Activated CD8-positive, alpha-beta T cell treated with anti-CD3 and anti-CD28 coated beads, Interleukin-2, amount 10 ng/mL, durations not matched to agents 7 days and 5 days (primary cell): ENCODE results near the gene YY1AP1. TPM values are rescaled to one million over a fixed set of nuclear protein-coding genes. Genes with fewer than 3 reads are reported as not detected.
A peak's percentile ranks its signal among the peaks of the same experiment; 100 is the strongest.
"Not testable (repeated sequence)": the region's sequence is repeated elsewhere in the genome, so short reads cannot be mapped to it uniquely, and the experiment has no call there.

Source experiments
- ATAC-seq: fragments of 150-1000 bp; cut with Tn5 transposase; one replicate; pipeline ENCODE4 v1.10.0; 2021; ENCODE audit warnings: moderate library complexity
- CTCF ChIA-PET: fragments of 350-600 bp; sonication (Branson Sonifier 250); formaldehyde crosslinking; loops from one replicate; lab custom pipeline; 2021; ENCODE audit warnings: antibody characterized with exemption; lab: Charles Lee
- POLR2A ChIA-PET: fragments of 350-600 bp; sonication (Branson Sonifier 250); formaldehyde crosslinking; loops from one replicate; lab custom pipeline; 2021; ENCODE audit warnings: antibody characterized with exemption; lab: Charles Lee
- DNase-seq: peaks from one replicate; pipeline ENCODE4 v3.0.0-alpha.2; 2020
- H3K27ac Mint-ChIP-seq: one replicate; pipeline ENCODE4 v1.8.0; 2021; ENCODE audit warnings: mild to moderate bottlenecking, mixed read lengths
- H3K27me3 Mint-ChIP-seq: one replicate; pipeline ENCODE4 v1.8.0; 2021; ENCODE audit warnings: low read depth, mixed read lengths
- H3K36me3 Mint-ChIP-seq: one replicate; pipeline ENCODE4 v1.8.0; 2021; ENCODE audit warnings: low read depth, mixed read lengths
- H3K4me1 Mint-ChIP-seq: one replicate; pipeline ENCODE4 v1.8.0; 2021; ENCODE audit warnings: low read depth, mixed read lengths
- H3K4me3 Mint-ChIP-seq: one replicate; pipeline ENCODE4 v1.8.0; 2021; ENCODE audit warnings: mild to moderate bottlenecking, mixed read lengths
- H3K9me3 Mint-ChIP-seq: one replicate; pipeline ENCODE4 v1.8.0; 2022; ENCODE audit warnings: mixed read lengths; ENCODE audit not compliant: insufficient read depth
- total RNA-seq, 2 experiments: library from RNA; stranded (reverse); gene quantifications; one replicate each; pipeline ENCODE4 v1.2.3, GENCODE V29; 2021

Gene YY1AP1
- total RNA-seq, 2 experiments from 2014 or later, result 63.8 to 68.9 TPM

GRCh38 chr1:155642559-155643180 lies 45.9 kb downstream of the YY1AP1 start:
- DNase-seq, H3K27me3 Mint-ChIP-seq, POLR2A ChIA-PET, CTCF ChIA-PET, H3K27ac Mint-ChIP-seq, H3K4me3 Mint-ChIP-seq, H3K4me1 Mint-ChIP-seq, ATAC-seq: not testable (repeated sequence)
- peaks cover 18% of the 10 kb centered on the region for H3K36me3 Mint-ChIP-seq
- peaks cover 25% of the 10 kb centered on the region for H3K9me3 Mint-ChIP-seq

- H3K9me3 Mint-ChIP-seq, result peaks cover 25% of the 10 kb centered on the region
- no peak for ATAC-seq
- DNase-seq, result no peak
- no peak overlapping the region for H3K27ac Mint-ChIP-seq
- peaks cover 22% of the 10 kb centered on the region for H3K36me3 Mint-ChIP-seq
- H3K4me3 Mint-ChIP-seq, result no peak overlapping the region
- CTCF ChIA-PET, result interaction anchor here (0.8 kb wide), 2 partner anchors 31 to 390 kb away, joined by 3 read pairs; partner anchors contain the start of gene MSTO1
- peaks cover 2% of the 10 kb centered on the region for H3K27me3 Mint-ChIP-seq
- peaks cover 22% of the 10 kb centered on the region for H3K4me1 Mint-ChIP-seq
- POLR2A ChIA-PET, result no interaction called here
Observed at GRCh38 chr1:155640367-155640766, 48.2 kb downstream of the YY1AP1 start.

GRCh38 chr1:155636397-155637153 lies 52.0 kb downstream of the YY1AP1 start:
- ChIA-PET CTCF (no interaction called here), POLR2A (no interaction called here)
- Mint-ChIP-seq H3K36me3 (peaks cover 7% of the 10 kb centered on the region), H3K4me1 (peaks cover 22% of the 10 kb centered on the region), H3K9me3 (peaks cover 4% of the 10 kb centered on the region), H3K27ac (peak overlapping the region; percentile 93), H3K27me3 (no peaks in the 10 kb centered on the region), H3K4me3 (peak overlapping the region; percentile 98)
- ATAC-seq (peak; percentile 29), DNase-seq (no peak)

- H3K27ac Mint-ChIP-seq, H3K4me3 Mint-ChIP-seq, H3K9me3 Mint-ChIP-seq, ATAC-seq, DNase-seq, H3K36me3 Mint-ChIP-seq, CTCF ChIA-PET, H3K4me1 Mint-ChIP-seq, POLR2A ChIA-PET, H3K27me3 Mint-ChIP-seq: not testable (repeated sequence)
Observed at GRCh38 chr1:155626428-155626827, 62.1 kb downstream of the YY1AP1 start.

GRCh38 chr1:155623357-155623756 lies 65.2 kb downstream of the YY1AP1 start:
- no peak for ATAC-seq
- no peaks in the 10 kb centered on the region for H3K27me3 Mint-ChIP-seq
- peaks cover 1% of the 10 kb centered on the region for H3K4me1 Mint-ChIP-seq
- no peak overlapping the region for H3K27ac Mint-ChIP-seq
- H3K9me3 Mint-ChIP-seq, result no peaks in the 10 kb centered on the region
- CTCF ChIA-PET, result no interaction called here
- POLR2A ChIA-PET, result no interaction called here
- no peak overlapping the region for H3K4me3 Mint-ChIP-seq
- no peak for DNase-seq
- H3K36me3 Mint-ChIP-seq, result peaks cover 4% of the 10 kb centered on the region

GRCh38 chr1:155622191-155622590 lies 66.4 kb downstream of the YY1AP1 start:
- no peaks in the 10 kb centered on the region for H3K27me3 Mint-ChIP-seq

GRCh38 chr1:155613226-155613625 lies 75.3 kb downstream of the YY1AP1 start:
- CTCF ChIA-PET, H3K4me3 Mint-ChIP-seq, H3K27ac Mint-ChIP-seq, H3K27me3 Mint-ChIP-seq, H3K4me1 Mint-ChIP-seq, POLR2A ChIA-PET, DNase-seq, H3K9me3 Mint-ChIP-seq, ATAC-seq: not testable (repeated sequence)
- H3K36me3 Mint-ChIP-seq, result peaks cover 12% of the 10 kb centered on the region

More at GRCh38 chr1:155622191-155622590, 66.4 kb downstream of the YY1AP1 start:
- ATAC-seq (no peak), DNase-seq (no peak)
- H3K27ac Mint-ChIP-seq, result no peak overlapping the region
- H3K4me3 Mint-ChIP-seq, result no peak overlapping the region
- peaks cover 4% of the 10 kb centered on the region for H3K36me3 Mint-ChIP-seq
- H3K4me1 Mint-ChIP-seq, result peaks cover 1% of the 10 kb centered on the region
- ChIA-PET CTCF (no interaction called here), POLR2A (no interaction called here)
- H3K9me3 Mint-ChIP-seq, result no peaks in the 10 kb centered on the region

- not testable (repeated sequence) for H3K27me3 Mint-ChIP-seq
- CTCF ChIA-PET, result interaction anchor here (0.8 to 1.0 kb wide), 2 partner anchors 11 to 30 kb away, joined by 3 read pairs; no protein-coding TSS in a partner anchor
Observed at GRCh38 chr1:155610257-155610647, 78.3 kb downstream of the YY1AP1 start.

GRCh38 chr1:155609515-155610256 lies 78.9 kb downstream of the YY1AP1 start, which contains the start of gene MSTO1:
MSTO1 (plus strand) TSS chr1:155610218; CDS start chr1:155610249, 31 bp downstream.
- peaks cover 12% of the 10 kb centered on the region for H3K36me3 Mint-ChIP-seq
- H3K27me3 Mint-ChIP-seq, result no peaks in the 10 kb centered on the region
- POLR2A ChIA-PET, result interaction anchor here (0.6 to 0.7 kb wide), 2 partner anchors 11 to 1632 kb away, joined by 3 read pairs; partner anchors contain the start of gene JTB
- H3K9me3 Mint-ChIP-seq, result no peaks in the 10 kb centered on the region
- ATAC-seq (peak; percentile 98), DNase-seq (peak; percentile 97)
- CTCF ChIA-PET, result interaction anchor here (0.8 to 1.0 kb wide), 2 partner anchors 11 to 31 kb away, joined by 3 read pairs; no protein-coding TSS in a partner anchor
- H3K4me3 Mint-ChIP-seq, result peak within 1 kb of the TSS; percentile 87
- peaks cover 8% of the 10 kb centered on the region for H3K4me1 Mint-ChIP-seq
- peak within 1 kb of the TSS; percentile 84 for H3K27ac Mint-ChIP-seq

More at GRCh38 chr1:155610257-155610647, 78.3 kb downstream of the YY1AP1 start:
- H3K36me3 Mint-ChIP-seq, result peaks cover 12% of the 10 kb centered on the region
- not testable (repeated sequence) for H3K4me1 Mint-ChIP-seq, H3K9me3 Mint-ChIP-seq, H3K27ac Mint-ChIP-seq, DNase-seq
- peak overlapping the region; percentile 87 for H3K4me3 Mint-ChIP-seq
- POLR2A ChIA-PET, result interaction anchor here (0.6 kb wide), 1 partner anchor 12 kb away, joined by 3 read pairs; no protein-coding TSS in a partner anchor
- ATAC-seq, result peak; percentile 29
